Right ventricle myocardium inferior (tissue), 1 donor: ENCODE measurements around the gene ST7L. TPM values are rescaled to one million over a fixed set of nuclear protein-coding genes. Genes with fewer than 3 reads are reported as not detected.

Experiments used
- ATAC-seq: fragments of 200-7000 bp; cut with Tn5 transposase; one replicate; pipeline ENCODE4 v1.9.1; 2020; ENCODE audit warnings: mild to moderate bottlenecking, moderate library complexity
- DNase-seq: peaks from one replicate; pipeline ENCODE4 v3.0.0; 2021; ENCODE audit errors: missing footprints
- intact Hi-C: fragments of 100-400 bp; cut with DNase I; formaldehyde crosslinking; loops from one replicate; pipeline ENCODE4 v1.11.0; 2022
- total RNA-seq: library from RNA; stranded (reverse); fragmentation: NEBNext Ultra II Directional; extraction: Animal tissue kit (Norgen Biotek cat#: 25700); gene quantifications from one replicate; pipeline ENCODE4 v1.2.1, GENCODE V29; 2021
- donor health status: DM: no; HTN: yes; CAD: no; lungs with severe emphysema.

ST7L gene
- total RNA-seq, 1 donor from 2014 or later, result 10.6 TPM

DNA sequence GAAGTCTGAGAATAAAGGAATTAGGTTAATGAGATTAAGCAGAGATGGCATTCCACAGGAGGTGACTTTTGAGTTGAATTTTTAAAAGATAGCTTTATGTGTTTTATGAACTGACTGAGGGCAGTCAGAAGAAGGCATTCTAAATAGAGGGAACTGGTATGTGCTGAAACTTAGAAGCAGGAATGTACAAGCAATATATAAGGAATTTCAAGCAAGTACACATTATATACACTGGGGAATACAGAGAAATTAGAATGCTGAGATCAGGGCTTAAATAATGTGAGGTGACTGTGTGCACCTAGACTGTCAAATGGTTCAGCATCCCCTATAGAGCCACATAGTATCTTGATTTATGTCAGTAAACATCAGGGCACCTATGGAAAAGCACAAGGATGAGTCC, 90.9 kb downstream of the ST7L start:
- DNase-seq (no peak), ATAC-seq (no peak)
- intact Hi-C loops, result no loop called here

DNA sequence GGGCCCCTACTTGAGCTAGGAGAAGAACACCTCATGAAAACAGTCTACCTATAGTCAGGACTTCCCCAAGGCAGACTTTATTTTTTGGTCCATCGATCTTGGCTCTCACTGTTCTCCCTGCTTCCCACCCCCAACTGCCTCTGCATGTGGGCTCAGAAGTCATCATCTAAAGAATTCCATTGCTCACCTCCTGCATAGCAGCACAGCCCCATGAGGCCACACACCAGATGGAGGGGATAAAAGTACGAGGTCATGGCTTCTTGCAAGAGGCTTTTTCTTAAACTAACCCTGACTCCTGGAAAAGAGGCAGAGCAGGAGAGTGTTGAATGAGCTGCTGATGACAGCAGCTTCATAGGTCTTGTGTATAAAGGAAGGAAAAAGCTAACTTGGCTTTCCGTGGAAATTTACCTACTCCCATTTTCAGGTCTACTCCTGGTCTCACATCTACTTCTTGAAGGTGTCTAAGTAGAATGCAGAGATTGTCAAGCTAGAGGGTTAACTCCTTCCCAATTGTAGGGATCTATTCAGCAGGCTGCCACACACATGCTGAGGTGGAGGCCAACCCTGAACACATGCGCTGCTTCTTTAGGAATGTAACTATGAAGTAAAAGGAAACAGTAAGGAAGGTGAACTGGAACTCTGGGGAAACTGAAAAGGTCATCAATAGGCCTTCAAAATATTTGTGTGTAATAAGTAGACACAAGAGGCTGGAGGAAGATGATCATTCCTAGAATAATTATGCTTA, 91.5 kb downstream of the ST7L start:
- ATAC-seq (no peak), DNase-seq (no peak)
- intact Hi-C loops, result no loop called here

DNA sequence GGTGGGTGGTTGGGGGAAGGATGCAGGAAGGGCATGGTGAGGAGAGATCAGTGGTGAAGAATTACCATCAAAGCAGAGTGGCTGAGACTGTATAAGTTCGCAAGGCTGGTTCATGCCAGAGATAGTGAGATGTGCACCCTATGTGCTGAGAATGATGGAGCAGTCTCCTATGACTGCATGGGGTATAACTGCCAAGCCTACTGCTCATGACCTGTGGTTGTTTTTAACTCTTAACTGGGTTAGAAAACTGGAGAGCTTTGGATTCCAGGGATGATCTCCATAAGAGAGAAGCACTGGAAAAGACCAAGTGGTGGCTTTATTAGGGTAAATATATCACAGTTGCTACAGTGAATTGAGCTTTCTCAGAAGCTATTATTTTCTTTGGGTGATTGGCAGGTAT, 94.0 kb downstream of the ST7L start:
- ATAC-seq, result no peak
- intact Hi-C loops, result no loop called here
- DNase-seq, result no peak

DNA sequence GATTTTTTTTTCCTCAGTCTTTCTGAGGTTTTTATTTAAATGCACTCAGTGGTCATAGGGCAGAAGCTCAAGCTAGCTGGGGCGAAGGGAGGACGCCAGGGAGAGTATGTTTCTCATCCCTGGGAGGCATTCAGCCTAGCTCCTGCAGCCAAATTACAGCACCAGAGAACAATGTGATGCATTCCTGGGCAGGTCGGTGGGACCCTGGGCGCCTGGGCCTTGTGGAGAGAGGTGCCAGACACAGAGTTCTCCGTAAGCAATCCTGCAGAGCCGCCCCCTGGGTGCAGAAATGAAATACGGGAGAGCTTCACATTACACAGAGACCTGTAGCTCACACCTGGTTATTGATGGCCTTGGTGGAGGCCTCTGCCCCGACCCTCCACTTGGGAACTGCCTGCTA, 94.7 kb downstream of the ST7L start:
- intact Hi-C loops, result no loop called here
- peak; percentile 79 for ATAC-seq
- DNase-seq, result no peak

DNA sequence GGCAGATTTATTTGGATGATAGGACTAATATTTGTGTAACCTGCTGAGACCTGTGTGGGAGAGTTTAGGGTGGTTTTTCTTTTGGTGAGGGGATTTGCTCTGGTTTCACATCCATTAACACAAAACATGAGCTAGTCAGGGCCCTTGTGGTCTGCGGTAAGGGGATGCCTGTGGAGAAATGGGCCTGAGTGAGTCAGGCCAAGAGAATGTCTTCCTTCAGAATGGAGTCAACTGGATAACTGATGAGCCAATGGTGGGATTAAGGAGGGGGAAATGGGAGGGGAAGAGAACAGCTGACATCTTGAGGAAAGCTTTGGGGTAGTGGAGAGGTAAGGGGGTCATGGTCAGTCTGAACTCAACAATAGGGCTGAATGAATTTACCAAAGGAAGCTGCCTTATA, 96.3 kb downstream of the ST7L start:
- intact Hi-C loops, result no loop called here
- DNase-seq (no peak), ATAC-seq (no peak)

DNA sequence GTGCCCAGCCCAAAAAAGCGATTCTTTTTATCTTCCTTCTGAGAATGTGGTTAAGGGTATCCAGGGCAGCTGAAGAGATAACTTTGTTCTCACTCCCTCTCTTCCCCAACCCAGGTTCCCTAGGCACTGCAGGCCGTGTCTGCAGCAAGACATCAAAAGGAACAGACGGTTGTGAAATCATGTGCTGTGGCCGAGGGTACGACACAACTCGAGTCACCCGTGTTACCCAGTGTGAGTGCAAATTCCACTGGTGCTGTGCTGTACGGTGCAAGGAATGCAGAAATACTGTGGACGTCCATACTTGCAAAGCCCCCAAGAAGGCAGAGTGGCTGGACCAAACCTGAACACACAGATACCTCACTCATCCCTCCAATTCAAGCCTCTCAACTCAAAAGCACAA, 98.8 kb downstream of the ST7L start:
- DNase-seq (no peak), ATAC-seq (no peak)
- intact Hi-C loops, result no loop called here

DNA sequence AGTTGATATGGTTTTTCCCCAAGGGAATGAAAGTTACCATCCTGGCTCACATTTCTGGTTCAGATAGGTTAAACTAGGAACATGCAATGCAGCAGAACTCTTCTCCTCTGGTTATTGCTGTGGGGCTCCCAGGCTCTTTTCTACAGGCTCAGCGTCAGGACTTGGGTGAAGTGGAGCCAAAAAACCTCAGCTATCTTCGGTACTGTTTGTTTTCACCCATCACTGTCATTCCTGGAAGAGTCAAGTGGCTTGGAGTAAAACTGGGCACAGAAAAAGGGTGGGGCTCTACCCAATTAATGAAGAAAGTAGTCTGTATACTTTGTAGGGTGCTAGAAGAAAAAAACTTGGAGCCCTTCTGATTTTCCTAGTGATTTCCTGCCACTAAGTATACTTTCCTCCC, 100.8 kb downstream of the ST7L start:
- ATAC-seq (peak; percentile 64), DNase-seq (no peak)
- intact Hi-C loops, result loop anchor here (5.0 kb wide), 1 partner anchor 184 kb away; no protein-coding TSS in a partner anchor

DNA sequence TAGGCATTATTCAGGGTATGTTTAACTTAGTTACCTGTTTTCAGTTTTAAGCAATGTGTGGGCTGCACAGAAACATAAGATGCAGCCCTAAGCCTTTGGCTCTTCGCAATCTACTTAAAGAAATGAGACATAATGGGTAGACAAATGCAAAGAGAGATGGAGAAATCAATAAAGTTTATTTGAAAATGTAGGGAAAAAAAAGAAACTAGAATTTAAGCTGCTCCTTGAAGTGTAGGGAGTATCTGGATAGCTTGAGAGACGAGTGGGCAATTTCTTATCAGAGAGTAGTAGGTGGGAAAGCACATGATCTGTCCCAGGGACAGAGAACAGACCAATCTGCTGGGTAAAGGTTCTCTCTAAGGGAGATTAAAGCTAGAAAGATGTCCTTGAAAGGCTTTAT, 101.3 kb downstream of the ST7L start:
- ATAC-seq (no peak), DNase-seq (no peak)
- intact Hi-C loops, result loop anchor here (5.0 kb wide), 1 partner anchor 185 kb away; no protein-coding TSS in a partner anchor

DNA sequence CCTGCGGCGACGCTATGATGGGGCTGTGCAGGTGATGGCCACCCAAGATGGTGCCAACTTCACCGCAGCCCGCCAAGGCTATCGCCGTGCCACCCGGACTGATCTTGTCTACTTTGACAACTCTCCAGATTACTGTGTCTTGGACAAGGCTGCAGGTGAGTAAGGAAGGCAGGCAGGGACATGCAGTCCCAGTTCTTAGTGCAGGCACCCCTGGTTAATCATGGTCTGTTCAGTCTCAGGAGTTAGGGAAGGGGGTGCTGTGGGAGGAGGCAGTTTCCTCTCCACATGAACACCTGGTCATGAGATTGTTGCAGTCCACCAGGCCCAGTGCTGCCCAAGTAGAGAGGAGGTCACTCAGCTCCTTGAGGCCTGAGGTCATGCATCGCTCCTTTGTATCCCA, 101.7 kb downstream of the ST7L start:
- ATAC-seq (no peak), DNase-seq (no peak)
- intact Hi-C loops, result loop anchor here (5.0 kb wide), 1 partner anchor 185 kb away; no protein-coding TSS in a partner anchor

DNA sequence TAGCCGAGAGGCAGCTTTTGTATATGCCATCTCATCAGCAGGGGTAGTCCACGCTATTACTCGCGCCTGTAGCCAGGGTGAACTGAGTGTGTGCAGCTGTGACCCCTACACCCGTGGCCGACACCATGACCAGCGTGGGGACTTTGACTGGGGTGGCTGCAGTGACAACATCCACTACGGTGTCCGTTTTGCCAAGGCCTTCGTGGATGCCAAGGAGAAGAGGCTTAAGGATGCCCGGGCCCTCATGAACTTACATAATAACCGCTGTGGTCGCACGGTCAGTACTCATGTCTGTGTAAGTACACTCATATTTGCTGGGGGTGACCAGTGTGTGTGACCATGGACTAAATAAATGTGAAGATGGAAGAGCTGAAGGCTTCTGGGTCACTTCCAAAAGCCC, 102.8 kb downstream of the ST7L start:
- DNase-seq, result no peak
- no peak for ATAC-seq
- intact Hi-C loops, result loop anchor here (5.0 kb wide), 1 partner anchor 186 kb away; no protein-coding TSS in a partner anchor

DNA sequence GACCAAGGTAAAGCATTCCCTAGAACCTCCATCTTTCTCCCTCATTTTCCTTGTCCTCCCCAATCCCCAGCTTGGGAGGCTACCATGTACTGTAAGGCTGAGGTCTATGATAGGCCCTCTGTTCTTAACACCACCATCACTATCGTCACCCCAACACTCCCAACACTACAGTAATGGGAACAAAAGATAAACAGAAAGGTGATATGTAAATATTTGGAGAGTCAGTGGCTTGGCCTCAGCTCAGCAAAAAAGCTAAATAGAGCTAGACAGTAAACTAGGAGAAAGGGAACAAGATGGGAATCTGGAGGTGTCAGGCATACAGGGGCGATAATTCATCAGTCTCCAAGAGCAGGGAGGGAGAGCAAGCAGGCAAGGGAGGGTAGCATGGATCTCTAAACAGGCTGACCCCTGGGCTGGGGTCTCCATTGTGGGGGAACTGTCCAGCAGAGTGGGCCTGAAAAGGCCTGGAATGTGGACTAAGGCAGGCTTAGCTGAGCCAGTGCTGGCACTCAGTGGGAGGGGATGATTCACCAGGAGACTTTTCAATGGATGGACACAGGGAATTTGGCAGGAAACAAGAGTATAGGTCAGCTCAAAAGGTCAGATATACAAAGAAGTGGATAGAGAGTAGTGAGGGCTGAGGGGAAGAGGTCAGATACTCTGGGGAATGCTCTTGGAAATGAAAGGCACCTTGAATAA, 103.5 kb downstream of the ST7L start:
- no peak for DNase-seq
- ATAC-seq, result no peak
- intact Hi-C loops, result loop anchor here (5.0 kb wide), 1 partner anchor 187 kb away; no protein-coding TSS in a partner anchor

DNA sequence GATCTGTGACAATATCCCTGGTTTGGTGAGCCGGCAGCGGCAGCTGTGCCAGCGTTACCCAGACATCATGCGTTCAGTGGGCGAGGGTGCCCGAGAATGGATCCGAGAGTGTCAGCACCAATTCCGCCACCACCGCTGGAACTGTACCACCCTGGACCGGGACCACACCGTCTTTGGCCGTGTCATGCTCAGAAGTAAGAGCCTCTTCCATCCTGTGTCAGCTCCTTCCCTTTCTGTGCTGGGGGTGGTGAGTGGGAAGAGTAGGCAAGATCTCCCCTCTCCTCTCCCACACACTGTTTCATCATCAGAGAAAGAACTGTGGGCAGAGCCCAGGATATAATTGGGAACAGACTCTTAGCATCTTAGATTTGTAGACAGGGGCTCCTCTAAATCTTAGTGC, 104.0 kb downstream of the ST7L start:
- intact Hi-C loops, result loop anchor here (5.0 kb wide), 1 partner anchor 187 kb away; no protein-coding TSS in a partner anchor
- ATAC-seq (no peak), DNase-seq (no peak)

DNA sequence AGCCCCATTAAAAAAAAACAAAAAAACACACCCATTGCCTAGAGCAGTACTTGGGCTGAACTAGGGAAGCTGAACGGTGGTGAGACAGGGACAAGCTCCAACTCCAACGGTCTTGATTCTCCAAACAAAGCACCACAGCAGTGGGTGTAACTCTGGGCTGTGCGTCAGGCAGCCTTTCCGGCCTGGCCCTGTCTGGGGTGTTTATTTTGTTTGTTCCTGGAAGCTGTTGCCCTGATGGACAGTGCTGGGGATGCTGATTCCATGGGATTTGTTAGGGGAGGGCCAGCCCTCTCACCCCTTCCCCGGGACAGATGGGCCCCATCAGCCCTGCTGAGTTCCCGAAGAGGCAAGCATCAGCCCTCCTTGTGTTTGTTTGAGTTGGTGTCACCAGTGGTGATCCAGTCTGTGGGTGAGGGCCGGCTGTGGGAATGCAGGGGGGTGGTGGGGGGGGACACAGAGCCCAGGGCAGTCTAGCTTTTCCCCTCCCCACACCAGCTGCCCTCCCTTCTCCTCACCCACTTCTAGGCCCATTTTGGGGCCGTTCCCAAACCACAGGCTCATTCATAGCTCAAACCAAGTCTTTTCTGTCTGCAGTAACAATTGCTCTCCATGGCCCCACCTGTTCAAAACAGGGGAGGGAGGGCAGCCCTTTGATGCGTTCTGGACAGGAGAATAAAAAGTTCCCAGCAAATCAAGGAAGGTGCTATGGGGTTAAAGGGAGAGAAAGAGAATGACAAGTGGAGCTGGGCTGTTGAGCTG, 105.7 kb downstream of the ST7L start:
- DNase-seq (no peak), ATAC-seq (no peak)
- intact Hi-C loops, result no loop called here

DNA sequence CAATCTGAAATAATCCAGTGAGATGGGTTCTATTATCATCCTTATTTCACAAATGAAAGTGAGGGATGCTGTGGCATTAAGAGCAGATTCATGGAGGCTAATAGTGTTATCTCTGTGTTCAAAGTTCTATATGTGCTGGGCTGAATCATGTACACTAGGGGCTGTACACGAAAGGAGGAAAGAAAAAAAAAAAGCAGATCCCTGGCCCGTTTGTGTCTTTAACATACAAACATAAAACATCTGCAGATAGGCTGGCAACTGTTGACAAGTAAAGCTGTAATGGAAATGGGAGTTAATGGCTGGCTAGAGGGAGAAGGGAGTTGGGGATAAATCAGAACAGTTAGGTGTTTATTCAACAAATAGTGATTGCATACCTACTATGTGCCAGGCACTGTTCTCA, 107.0 kb downstream of the ST7L start:
- DNase-seq (no peak), ATAC-seq (no peak)
- intact Hi-C loops, result no loop called here

DNA sequence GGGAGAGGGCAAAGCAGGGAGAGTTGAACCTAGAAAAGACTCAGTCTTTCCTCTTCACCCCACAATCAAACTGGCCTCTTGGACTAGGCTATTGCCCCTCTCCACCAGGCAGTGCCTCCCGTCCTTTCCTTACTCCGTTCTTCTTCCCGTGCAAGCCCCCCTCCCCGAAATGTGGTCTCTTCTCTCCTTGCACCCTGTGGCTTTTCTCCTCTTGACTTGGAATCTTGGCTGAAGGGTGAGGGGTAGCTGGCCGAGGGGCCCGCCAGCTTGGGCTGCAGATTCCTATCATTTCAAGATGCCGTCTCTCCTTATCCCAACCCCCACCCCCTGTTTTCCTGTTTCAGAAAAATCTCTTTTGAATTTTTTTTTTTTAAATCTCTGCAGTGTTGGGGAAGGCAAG, 108.6 kb downstream of the ST7L start:
- no peak for ATAC-seq
- intact Hi-C loops, result no loop called here
- no peak for DNase-seq

DNA sequence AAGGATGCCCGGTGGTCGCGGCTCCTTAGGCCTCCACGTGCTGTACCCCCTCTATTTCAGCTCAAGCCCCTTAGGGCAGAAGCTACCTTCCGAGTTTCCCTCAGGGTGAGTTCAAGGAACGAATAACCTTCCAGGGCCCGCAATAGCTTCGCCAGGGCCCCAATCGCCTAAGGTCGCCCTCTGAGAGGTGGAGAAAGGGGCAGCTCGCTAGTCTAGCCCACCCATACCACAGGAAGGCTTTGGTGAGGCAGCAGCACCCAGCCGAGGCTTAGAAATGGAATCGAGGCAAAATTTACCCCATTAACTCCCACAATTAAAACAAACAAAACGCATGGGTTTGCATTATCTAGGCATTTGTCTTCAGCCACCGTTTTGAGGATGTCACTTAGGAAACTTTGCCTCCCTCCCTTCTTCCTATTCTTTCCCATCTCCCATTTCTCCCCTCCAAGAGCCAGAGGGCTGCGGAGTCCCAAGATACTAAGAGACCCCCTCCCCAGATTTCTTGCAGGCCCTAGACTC, 109.2 kb downstream of the ST7L start:
- ATAC-seq (no peak), DNase-seq (no peak)
- intact Hi-C loops, result no loop called here

DNA sequence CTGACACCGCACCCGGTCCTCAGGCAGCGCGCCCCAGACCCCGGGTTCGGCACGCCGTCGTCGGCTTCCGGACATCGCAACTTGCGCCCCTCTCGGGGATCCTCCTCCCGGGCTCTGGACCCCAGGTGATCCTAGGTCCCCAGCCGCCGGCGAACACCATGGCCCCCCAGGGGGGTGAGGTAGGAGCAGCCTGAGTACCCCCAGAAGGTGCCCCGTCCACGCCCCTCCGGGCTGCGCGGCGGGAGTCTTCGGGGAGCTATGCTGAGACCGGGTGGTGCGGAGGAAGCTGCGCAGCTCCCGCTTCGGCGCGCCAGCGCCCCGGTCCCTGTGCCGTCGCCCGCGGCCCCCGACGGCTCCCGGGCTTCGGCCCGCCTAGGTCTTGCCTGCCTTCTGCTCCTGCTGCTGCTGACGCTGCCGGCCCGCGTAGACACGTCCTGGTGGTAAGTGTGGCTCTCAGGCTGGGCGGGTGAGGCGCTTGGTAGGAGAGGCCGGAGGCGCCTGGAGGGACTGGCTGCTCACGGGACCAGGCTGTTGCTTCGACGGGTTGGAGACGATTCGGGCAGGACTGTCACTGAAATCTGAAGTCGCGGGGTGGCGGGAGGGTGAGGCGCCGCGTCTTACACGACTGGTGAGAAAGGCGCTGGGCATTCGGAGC, 109.8 kb downstream of the ST7L start:
- ATAC-seq (peak; percentile 9), DNase-seq (peak; percentile 62)
- intact Hi-C loops, result no loop called here

DNA sequence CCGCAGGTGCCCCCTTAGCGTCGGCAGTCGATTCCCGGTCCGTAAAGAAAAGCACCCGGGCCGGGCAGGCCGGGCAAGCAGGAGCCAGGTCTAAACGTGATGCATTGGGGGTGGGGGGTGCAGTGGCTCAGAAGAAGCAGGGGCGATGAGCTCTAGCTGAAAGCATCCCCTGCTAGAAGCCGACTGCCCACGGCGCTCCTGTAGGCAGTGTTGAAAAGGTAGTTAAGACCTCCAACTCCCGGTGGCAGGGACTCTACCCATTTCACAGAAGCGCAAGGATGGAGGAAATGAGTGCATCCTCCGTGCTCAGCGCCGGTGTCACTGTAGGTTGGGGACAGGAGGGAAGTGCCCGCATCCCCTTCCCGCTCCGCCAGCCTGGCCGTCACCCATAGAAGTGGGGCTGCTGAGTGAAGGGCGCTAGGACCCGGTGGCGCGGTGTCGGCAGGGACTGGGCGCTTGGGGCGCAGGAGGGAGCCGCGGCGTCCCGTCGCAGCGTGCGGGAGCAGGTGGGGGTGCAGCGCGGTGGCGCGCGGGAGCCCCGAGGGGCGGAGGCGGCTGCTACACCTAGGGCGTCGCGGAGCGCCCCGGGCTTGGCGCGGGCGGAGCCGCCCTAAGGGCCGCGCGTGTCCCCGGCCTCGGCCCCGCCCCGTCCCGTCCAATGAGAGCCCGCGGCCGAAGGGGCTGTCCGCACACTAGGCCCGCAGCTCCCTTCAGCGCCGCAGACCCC, 110.5 kb downstream of the ST7L start, which contains the start of gene WNT2B:
WNT2B (plus strand) TSS at position 688 of the 727 bp plus-strand sequence. CDS start 298 bp downstream, outside the sequence.
- ATAC-seq, result peak; percentile 46
- peak; percentile 66 for DNase-seq
- intact Hi-C loops, result no loop called here
